GM12872 (cell line): Measurements from ENCODE around the gene CACTIN.

ENCODE experiments used
- TF ChIP-seq, protein P1 (sequence below): IDR thresholded peaks from 3 replicates; pipeline ENCODE4 v1.5.1; 2011; ENCODE audit warnings: low read depth, mild to moderate bottlenecking, low read length, moderate library complexity; ENCODE audit not compliant: insufficient read depth

CACTIN gene

DNA sequence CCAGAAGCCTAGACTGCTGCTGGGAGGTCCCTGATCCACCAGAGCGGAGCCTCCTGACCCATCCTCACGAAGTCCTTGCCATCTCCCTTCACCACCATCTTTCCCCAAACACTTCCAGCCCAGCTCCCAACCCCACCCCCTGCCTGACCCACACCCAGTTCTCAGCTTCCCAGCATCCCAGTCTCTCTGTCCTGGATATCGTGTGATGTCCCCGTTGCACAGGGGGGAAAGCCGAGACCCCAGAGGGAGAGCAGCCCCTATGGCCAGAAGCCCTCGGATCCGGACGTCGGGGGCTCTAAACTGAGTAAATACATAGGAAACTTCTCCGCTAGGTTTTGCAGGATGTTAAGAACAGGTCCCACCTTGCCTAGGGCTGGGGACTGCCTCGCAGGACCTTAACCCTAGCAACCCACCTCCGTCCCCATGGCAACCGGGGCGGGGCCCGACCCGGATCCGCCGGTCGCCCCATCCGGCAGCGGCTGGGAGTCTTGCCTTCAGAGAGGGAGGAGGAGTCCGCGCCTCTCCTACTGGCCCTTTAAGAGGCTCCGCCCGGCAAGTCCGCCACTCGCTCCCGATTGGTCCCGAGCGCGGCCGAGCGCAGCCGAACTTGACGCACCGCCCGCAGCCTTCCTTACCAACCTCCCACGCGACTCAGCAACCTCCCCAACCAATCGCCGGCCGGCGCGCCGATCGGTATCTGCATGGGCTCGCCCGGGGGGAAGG lies 54.3 kb downstream of the CACTIN start:
- TF ChIP-seq, protein P1, sequence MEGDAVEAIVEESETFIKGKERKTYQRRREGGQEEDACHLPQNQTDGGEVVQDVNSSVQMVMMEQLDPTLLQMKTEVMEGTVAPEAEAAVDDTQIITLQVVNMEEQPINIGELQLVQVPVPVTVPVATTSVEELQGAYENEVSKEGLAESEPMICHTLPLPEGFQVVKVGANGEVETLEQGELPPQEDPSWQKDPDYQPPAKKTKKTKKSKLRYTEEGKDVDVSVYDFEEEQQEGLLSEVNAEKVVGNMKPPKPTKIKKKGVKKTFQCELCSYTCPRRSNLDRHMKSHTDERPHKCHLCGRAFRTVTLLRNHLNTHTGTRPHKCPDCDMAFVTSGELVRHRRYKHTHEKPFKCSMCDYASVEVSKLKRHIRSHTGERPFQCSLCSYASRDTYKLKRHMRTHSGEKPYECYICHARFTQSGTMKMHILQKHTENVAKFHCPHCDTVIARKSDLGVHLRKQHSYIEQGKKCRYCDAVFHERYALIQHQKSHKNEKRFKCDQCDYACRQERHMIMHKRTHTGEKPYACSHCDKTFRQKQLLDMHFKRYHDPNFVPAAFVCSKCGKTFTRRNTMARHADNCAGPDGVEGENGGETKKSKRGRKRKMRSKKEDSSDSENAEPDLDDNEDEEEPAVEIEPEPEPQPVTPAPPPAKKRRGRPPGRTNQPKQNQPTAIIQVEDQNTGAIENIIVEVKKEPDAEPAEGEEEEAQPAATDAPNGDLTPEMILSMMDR: no peak

DNA sequence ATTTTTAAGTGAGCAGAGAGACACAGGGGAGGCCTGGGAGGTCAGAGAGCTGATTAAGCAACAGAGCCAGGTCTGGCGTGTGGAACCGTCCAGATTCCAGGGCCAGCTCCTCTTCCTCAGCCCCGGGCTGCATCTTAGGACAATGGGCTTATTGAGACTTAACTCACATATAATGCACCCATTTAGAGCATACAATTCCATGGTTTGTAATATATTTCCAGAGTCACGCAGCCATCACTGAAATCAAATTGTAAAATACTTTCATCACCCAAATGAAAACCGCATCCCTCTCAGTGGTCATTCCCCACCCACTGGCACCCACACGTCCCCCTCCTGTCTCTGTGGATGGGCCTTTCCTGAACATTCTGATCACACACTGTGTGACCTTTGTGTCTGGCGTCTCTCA lies 56.0 kb downstream of the CACTIN start:
- TF ChIP-seq, protein P1: no peak

DNA sequence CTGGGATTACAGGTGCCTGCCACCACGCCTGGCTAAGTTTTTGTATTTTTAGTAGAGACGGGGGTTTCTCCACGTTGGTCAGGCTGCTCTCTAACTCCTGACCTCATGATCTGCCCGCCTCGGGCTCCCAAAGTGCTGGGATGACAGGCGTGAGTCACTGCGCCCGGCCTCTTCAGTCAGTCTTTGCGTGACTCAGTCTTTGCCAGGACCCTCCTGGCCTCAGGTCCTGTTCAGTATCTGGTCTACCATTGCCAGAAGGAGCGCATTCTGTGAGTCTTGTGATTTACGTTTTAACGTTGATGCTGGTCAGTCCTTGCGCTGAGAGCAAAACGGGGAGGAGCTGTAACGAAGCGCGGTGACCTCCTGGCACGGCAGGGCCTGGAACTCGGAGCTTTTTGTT lies 61.5 kb downstream of the CACTIN start:
- TF ChIP-seq, protein P1: no peak

GRCh38 chr19:3563709-3564524 lies 62.7 kb downstream of the CACTIN start:
- TF ChIP-seq, protein P1: no peak
